HG03060 (cell line): ENCODE results near the gene STARD10.

Experiments
- ATAC-seq: cut with Tn5 transposase; IDR thresholded peaks from one replicate; pipeline ENCODE4 v1.9.1; 2021; ENCODE audit warnings: low read depth, moderate number of reproducible peaks; ENCODE audit not compliant: unreplicated experiment

Gene STARD10

DNA sequence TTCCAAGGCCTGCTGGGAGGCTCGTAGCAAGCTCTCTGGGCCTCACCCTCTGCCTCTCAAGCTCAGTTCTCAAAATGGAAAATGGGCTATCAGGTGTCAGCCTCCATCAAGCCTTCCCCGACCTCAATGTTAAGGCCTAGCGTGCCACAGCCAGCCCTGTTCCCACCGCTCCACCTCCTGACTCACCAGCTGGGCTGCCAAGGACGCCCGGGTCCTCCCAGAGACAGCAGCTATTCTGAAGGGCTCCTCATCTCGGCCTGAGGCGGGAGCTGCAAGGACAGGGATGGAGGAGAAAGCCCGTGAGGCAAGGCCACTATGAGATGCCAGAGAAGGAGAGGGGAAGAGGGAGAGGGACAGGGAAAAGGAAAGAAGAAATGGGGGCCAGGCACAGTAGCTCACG, 61.5 kb downstream of the STARD10 start:
- ATAC-seq: no peak

DNA sequence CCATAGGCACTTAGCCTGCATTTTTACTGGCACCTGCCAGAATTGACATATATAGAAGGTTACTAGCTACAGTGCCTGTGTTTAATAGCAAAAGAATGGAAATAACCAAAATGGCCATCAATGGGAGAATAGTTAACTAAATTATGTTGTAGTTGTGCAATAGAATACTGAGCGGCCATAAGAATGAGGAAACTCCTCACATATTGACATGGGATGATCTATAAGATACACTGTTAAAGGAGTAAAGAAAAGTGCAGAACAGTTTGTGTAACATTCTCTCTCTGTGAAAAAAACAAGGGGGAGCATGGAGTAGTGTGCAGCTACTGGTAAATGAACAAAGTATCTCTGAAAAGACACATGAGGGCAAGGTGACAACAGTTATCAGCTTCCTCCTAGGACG, 63.1 kb downstream of the STARD10 start:
- ATAC-seq: no peak

- no peak for ATAC-seq
These were observed 63.6 kb downstream of the STARD10 start for GRCh38 chr11:72730243-72730642.

- ATAC-seq: no peak
These were observed 66.3 kb downstream of the STARD10 start for GRCh38 chr11:72727521-72727920.

GRCh38 chr11:72726266-72727220, 67.3 kb downstream of the STARD10 start:
- no peak for ATAC-seq

- no peak for ATAC-seq
These were observed 68.2 kb downstream of the STARD10 start for GRCh38 chr11:72725724-72726028.

DNA sequence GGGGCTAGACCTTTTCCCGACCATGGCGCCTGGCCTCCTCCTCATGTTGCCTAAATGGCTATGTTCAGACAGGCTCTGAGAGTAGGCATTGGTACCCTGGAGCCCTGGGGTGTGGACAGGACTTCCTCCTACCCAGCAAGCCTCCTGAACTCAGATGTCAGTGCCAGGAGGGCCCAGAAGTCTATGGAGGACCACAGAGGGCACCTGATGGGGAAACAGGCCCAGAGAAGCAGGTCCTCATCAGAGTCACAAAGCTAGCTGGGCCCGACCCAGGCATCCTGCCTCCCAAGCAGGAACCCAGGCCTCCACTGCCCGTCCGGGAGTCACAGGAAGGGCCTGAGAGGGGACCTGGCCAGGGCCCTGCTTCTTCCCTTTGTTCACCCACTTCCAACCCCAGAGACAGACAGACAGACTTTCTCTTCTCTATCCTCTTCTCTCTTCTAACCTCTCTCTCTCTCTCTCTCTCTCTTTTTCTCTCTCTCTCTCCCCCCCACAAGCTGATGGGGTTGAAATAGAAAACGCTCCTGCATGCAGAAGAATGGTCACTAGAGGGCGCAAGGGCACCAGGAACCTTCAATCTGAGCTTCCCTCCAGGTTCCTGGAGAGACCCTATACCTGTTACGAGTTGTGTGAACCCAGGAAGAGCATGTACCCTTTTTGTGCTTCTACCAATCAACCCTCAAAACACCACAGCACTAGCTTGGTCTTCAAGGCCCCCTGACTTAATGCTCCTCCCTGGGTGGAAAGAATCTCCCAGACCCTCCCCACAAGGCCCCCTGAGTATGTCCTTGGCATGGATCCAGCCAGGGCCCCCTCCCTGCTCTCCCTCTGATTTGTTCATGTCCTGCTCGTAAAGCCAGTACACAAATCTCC, 68.8 kb downstream of the STARD10 start:
- no peak for ATAC-seq

DNA sequence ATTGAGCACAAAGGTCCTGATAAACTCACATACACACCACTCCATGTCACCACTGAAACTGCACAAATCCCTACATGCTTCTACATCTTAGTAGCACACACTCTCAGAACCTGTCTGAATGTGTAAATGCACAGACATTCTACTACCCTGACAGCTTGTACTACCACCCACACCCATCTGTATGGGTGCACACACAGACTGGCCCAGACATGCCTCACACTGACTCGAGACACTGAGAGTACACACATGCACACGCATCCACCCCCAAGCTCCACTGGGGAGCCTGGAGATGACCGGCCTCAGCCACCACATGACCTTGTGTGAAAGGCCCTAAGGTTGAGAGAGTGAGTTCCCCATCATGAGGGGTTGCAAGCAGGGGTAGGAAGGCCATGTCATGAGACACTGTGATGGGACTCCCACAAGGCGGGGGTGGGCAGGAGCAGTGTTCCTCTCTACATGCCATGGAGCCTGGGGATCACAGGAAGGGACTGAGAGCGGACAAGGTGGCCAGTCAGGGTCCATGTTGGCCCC, 69.8 kb downstream of the STARD10 start:
- ATAC-seq: no peak

- ATAC-seq: no peak
These were observed 70.3 kb downstream of the STARD10 start for GRCh38 chr11:72723508-72723907.

DNA sequence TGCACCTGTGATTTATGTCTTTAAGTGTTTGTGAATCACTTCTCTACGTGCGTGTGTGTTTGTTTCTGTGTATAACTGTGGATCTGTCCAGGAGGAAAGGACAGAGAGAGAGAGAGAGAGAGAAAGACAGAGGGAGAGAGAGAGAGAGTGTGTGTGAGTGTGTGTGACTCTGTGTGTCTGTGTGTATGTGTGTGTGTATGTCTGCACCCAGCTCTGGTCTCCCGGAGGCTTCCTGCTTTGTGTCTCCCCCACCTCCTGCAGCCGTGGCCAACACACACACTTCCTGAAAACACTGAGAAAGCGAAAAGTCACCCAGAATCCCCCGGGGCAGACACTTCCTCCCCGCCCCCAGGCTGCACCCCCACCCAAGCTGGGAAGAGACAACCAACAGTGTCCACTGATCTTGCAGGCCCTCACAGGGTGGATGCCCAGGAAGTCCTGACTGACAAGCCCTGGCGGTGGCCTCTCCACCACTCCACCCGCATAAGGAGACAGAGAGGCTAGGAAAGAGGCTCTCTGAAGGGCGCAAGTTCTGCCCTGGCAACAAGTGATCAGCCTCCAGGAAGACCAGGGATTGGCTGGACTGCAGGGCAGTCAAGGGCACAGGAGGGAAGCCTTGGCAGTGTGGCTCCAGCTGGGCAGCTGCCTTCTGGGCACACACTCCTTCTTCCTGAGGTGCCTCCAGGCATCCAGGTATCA, 71.6 kb downstream of the STARD10 start:
- ATAC-seq: peak; percentile 29

GRCh38 chr11:72721689-72722049, 72.2 kb downstream of the STARD10 start:
- ATAC-seq: no peak

GRCh38 chr11:72721276-72721675, 72.6 kb downstream of the STARD10 start:
- no peak for ATAC-seq

DNA sequence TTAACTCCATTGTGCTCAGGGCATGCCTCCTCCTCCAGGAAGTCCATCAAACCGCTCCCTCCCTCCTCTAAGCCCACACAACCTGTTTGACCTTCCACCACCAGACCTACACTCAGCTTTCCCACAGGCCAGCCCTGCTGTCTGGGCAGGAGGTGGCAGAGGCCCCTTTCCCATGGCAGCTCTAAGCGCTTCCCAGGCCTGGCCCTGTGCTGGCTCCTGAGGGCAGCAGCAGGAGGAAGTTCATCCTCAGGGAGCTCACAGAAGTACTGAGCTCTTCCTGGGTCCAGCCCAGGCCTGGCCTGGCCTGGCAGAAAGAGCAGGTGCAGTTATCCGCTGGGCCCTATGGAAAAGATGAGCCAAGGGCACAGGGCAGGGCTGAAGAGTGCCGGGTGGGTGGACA, 73.1 kb downstream of the STARD10 start:
- ATAC-seq: no peak

- no peak for ATAC-seq
These were observed 73.8 kb downstream of the STARD10 start for GRCh38 chr11:72720047-72720446.

DNA sequence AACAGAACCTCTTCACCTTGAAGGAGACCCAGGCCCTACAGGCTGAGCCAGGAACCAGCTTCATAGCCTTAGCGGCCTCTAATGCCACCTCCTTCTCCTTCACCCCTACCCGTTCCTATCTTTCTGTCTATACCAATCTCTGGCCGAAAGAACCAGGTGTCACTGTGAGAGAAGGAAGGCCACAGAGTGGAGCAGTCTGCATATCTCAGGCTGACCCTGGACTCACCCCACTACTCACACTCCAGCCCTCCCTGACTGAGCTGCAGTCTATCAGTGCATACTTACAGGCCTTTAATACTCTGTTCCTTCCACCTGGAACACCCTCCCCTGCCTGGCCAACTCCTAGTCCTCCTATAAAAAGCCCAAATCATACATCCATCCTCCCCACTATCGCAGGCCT, 74.3 kb downstream of the STARD10 start:
- ATAC-seq: no peak

DNA sequence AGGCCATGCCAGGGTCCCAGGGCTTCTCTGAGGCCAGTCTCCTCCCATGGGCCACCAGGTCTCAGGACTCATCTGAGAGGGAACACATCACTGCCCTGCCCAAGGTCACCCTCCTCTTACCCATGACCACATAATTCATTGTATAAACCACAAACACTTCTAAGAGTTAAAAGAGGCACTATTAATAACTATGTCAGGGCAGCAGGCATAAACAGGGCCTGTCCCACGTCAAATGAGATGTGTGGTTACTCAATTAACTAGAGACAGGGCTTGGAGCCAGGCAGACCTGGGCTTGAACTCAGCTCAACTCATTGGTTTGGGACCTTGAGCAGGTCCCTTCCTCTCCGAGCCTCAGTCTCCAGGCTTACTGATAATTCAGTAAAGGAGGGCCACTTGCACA, 74.7 kb downstream of the STARD10 start:
- ATAC-seq: peak; percentile 32

- no peak for ATAC-seq
These were observed 75.7 kb downstream of the STARD10 start for GRCh38 chr11:72718101-72718501.

GRCh38 chr11:72716788-72717435, 76.9 kb downstream of the STARD10 start:
- ATAC-seq: no peak

DNA sequence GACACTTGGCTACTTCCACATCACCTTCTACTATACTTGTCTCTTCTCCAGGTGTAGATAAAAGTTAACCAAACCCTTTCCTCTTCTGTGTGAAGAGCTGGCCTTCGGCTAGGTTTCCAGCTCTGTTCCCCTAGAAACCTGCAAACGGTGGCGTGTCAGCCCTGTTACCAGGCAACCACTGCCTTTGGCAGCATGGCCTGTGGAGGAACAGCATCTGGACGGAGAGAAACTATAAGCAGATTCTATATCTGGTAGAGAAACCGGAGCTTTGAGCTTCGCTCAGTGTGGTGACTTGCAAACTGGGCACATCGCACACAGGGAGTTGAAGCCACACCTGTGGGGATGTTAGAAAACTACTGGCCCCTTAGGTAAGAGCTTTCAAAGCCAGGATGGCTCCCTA, 77.6 kb downstream of the STARD10 start:
- no peak for ATAC-seq

DNA sequence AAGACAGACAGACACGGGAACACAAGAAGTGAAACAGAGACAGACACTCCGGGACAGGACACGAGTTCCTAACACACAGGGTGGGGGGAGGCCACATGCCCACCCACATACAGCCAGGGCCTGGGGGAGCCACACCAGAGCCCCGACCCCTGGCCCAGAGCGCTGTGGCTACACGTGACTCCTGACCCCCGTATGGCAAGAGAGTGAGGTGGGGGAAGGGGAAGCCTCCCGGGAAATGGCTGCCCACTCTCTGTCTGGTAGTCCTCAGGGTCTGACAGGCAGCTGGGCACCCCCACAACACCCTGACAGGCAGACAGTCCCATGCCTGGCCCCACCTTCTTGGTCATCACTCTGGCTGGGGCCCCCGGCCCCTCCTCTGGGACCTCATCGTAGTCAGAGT, 81.0 kb downstream of the STARD10 start:
- no peak for ATAC-seq
